ENCODE data around the gene SLC12A9.

- TF ChIP-seq CTCF (IDR thresholded peaks at IDR 0.05; ENCODE audit: insufficient read depth, low read length, poor library complexity, severe bottlenecking) (no peak), EZH2phosphoT487 (conservative IDR thresholded peaks at IDR 0.05; ENCODE audit: low read length) (no peak)
Observed at GRCh38 chr7:100885440-100886141, 33.1 kb downstream of the SLC12A9 start.
